Hepatocyte (in vitro differentiated cells): ENCODE results near the gene VPS4B. TPM values are rescaled to one million over a fixed set of nuclear protein-coding genes. Genes with fewer than 3 reads are reported as not detected.

Source experiments
- DNase-seq: peaks from one replicate; pipeline ENCODE4 v3.0.0-alpha.2; 2016; ENCODE audit warnings: low spot score
- H2AFZ ChIP-seq: fragments of 200-600 bp; sonication (generic); 2 replicates; pipeline ENCODE4 v1.6.0; 2016; ENCODE audit warnings: antibody characterized with exemption, mild to moderate bottlenecking
- H3K27ac ChIP-seq: fragments of 200-600 bp; sonication (generic); 2 replicates; pipeline ENCODE4 v1.5.1; 2016; ENCODE audit warnings: mild to moderate bottlenecking
- H3K27me3 ChIP-seq: fragments of 200-600 bp; sonication (generic); 2 replicates; pipeline ENCODE4 v1.6.1; 2016
- H3K36me3 ChIP-seq: fragments of 200-600 bp; sonication (generic); replicated peaks from 2 replicates; pipeline ENCODE4 v1.5.1; 2016; ENCODE audit warnings: low read depth; ENCODE audit not compliant: insufficient read depth
- H3K4me1 ChIP-seq: fragments of 200-600 bp; sonication (generic); 2 replicates; pipeline ENCODE4 v1.5.1; 2016; ENCODE audit warnings: mild to moderate bottlenecking, moderate library complexity; ENCODE audit not compliant: insufficient read depth
- H3K4me2 ChIP-seq: fragments of 200-600 bp; sonication (generic); 2 replicates; pipeline ENCODE4 v1.6.0; 2016
- H3K4me3 ChIP-seq: fragments of 200-600 bp; sonication (generic); 2 replicates; pipeline ENCODE4 v1.5.1; 2016; ENCODE audit warnings: mild to moderate bottlenecking
- H3K79me2 ChIP-seq: fragments of 200-600 bp; sonication (generic); 2 replicates; pipeline ENCODE4 v1.6.0; 2017; ENCODE audit warnings: mild to moderate bottlenecking
- H3K9me2 ChIP-seq: fragments of 200-600 bp; sonication (generic); replicated peaks from 2 replicates; pipeline ENCODE4 v1.6.0; 2017; ENCODE audit warnings: mild to moderate bottlenecking; ENCODE audit not compliant: insufficient read depth
- H3K9me3 ChIP-seq: fragments of 200-600 bp; sonication (generic); 2 replicates; pipeline ENCODE4 v1.5.1; 2016; ENCODE audit warnings: low read depth, mild to moderate bottlenecking
- H4K20me1 ChIP-seq: fragments of 200-600 bp; sonication (generic); 2 replicates; pipeline ENCODE4 v1.6.0; 2016; ENCODE audit warnings: mild to moderate bottlenecking; ENCODE audit not compliant: insufficient read depth, poor library complexity, severe bottlenecking
- CTCF ChIP-seq: fragments of 200-600 bp; sonication (generic); IDR thresholded peaks from 2 replicates; pipeline ENCODE4 v1.5.1; 2016; ENCODE audit warnings: antibody characterized with exemption, mild to moderate bottlenecking; ENCODE audit not compliant: poor library complexity
- EZH2 ChIP-seq: fragments of 200-600 bp; sonication (generic); IDR thresholded peaks from 2 replicates; pipeline ENCODE4 v1.6.1; 2016; ENCODE audit warnings: antibody characterized with exemption, mild to moderate bottlenecking, borderline replicate concordance
- EZH2phosphoT487 ChIP-seq: fragments of 200-600 bp; sonication (generic); IDR thresholded peaks from one replicate; pipeline ENCODE4 v1.6.1; 2018; ENCODE audit warnings: antibody characterized with exemption, mild to moderate bottlenecking, low read depth, moderate library complexity; ENCODE audit not compliant: unreplicated experiment, severe bottlenecking
- WGBS: methylation state at CpG from one replicate; pipeline ENCODE4 v1.1.6; 2016; ENCODE audit warnings: low lambda C conversion rate; ENCODE audit errors: missing lambda C conversion rate; 5-methylcytosine and 5-hydroxymethylcytosine counted together
- polyA plus RNA-seq: library from polyadenylated mRNA; unstranded; fragments of >200 nt; fragmentation: Nextera tagmentation; extraction: Ambion mirVana; gene quantifications from 2 replicates; pipeline ENCODE4 v1.2.1, GENCODE V29; 2016
- total RNA-seq: library from RNA; depleted of rRNA; stranded (reverse); fragments of >200 nt; gene quantifications from 2 replicates; pipeline ENCODE4 v1.2.3, GENCODE V29; 2014

VPS4B gene
- total and polyA plus RNA-seq, 2 experiments from 2014 or later, result 35.0 to 49.2 TPM

GRCh38 chr18:63444580-63444979 is 22.3 kb upstream of the VPS4B start:
- Histone ChIP-seq H3K79me2 (no peaks in the 10 kb centered on the region), H3K9me3 (no peaks in the 10 kb centered on the region), H3K9me2 (no peaks in the 10 kb centered on the region), H3K4me1 (no peaks in the 10 kb centered on the region), H3K4me2 (no peak overlapping the region), H4K20me1 (no peaks in the 10 kb centered on the region), H2AFZ (no peak overlapping the region), H3K4me3 (no peak overlapping the region), H3K27me3 (no peaks in the 10 kb centered on the region), H3K27ac (no peak overlapping the region), H3K36me3 (no peaks in the 10 kb centered on the region)
- 73% methylated on average over 6 of the region's 6 CpGs for WGBS
- DNase-seq, result peak; percentile 24
- TF ChIP-seq CTCF (no peak), EZH2phosphoT487 (no peak), EZH2 (no peak)

- Histone ChIP-seq H3K27me3 (no peaks in the 10 kb centered on the region), H3K9me3 (no peaks in the 10 kb centered on the region), H3K9me2 (no peaks in the 10 kb centered on the region), H2AFZ (no peak overlapping the region), H4K20me1 (no peaks in the 10 kb centered on the region), H3K27ac (no peak overlapping the region), H3K4me2 (no peak overlapping the region), H3K79me2 (no peaks in the 10 kb centered on the region), H3K4me3 (no peak overlapping the region), H3K4me1 (no peaks in the 10 kb centered on the region), H3K36me3 (no peaks in the 10 kb centered on the region)
- 93% methylated on average over 6 of the region's 6 CpGs for WGBS
- DNase-seq, result no peak
- TF ChIP-seq EZH2phosphoT487 (no peak), CTCF (no peak), EZH2 (no peak)
These were observed 21.6 kb upstream of the VPS4B start for GRCh38 chr18:63443829-63444228.

GRCh38 chr18:63440881-63441280 is 18.6 kb upstream of the VPS4B start:
- Histone ChIP-seq H3K4me2 (no peak overlapping the region), H3K79me2 (no peaks in the 10 kb centered on the region), H3K4me3 (no peak overlapping the region), H3K36me3 (no peaks in the 10 kb centered on the region), H3K9me2 (no peaks in the 10 kb centered on the region), H3K27me3 (no peaks in the 10 kb centered on the region), H3K4me1 (no peaks in the 10 kb centered on the region), H3K9me3 (no peaks in the 10 kb centered on the region), H4K20me1 (no peaks in the 10 kb centered on the region), H3K27ac (no peak overlapping the region), H2AFZ (no peak overlapping the region)
- WGBS, result 88% methylated on average over 5 of the region's 5 CpGs
- DNase-seq, result no peak
- TF ChIP-seq CTCF (no peak), EZH2phosphoT487 (no peak), EZH2 (no peak)

GRCh38 chr18:63440219-63440618 is 17.9 kb upstream of the VPS4B start:
- Histone ChIP-seq H3K4me3 (no peak overlapping the region), H3K9me2 (no peaks in the 10 kb centered on the region), H2AFZ (no peak overlapping the region), H4K20me1 (no peaks in the 10 kb centered on the region), H3K4me2 (no peak overlapping the region), H3K36me3 (no peaks in the 10 kb centered on the region), H3K4me1 (no peaks in the 10 kb centered on the region), H3K27ac (no peak overlapping the region), H3K79me2 (no peaks in the 10 kb centered on the region), H3K9me3 (no peaks in the 10 kb centered on the region), H3K27me3 (no peaks in the 10 kb centered on the region)
- WGBS, result 81% methylated on average over 1 of the region's 1 CpG
- TF ChIP-seq EZH2 (no peak), EZH2phosphoT487 (no peak), CTCF (no peak)
- DNase-seq, result no peak
